Measurements from ENCODE around the gene BCL2L11. TPM values are rescaled to one million over a fixed set of nuclear protein-coding genes. Genes with fewer than 3 reads are reported as not detected.
A peak's percentile ranks its signal among the peaks of the same experiment; 100 is the strongest.

The BCL2L11 gene
- total and polyA plus RNA-seq, 2 donors: 9.7 to 47.6 TPM

DNA sequence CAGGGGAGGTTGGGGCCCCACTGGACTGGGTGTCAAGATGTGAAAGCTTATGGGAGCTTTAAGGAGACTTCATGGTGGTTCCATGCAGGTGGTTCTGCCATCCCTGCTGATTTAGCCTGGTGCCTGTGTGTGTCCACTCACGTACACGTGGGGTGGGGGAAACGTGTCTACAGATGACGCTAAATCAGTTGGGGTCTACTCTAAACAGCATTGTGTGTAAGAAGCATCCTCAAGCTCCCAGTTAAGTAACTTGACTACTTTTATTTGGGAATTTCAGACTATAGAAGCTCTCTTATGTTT, 47.1 kb downstream of the BCL2L11 start:
- no peak for DNase-seq (ENCODE audit: low read depth in 6 of 9, low spot score in 9 of 9)
- no peaks in the 10 kb centered on the region for H3K9me3 ChIP-seq (ENCODE audit: control insufficient read depth in 2 of 2, insufficient read depth in 1 of 2, low read length in 1 of 2)
- H3K27me3 ChIP-seq (ENCODE audit: control insufficient read depth in 2 of 2, insufficient read depth in 1 of 2, low read length in 1 of 2): peaks cover 0 to 7% of the 10 kb centered on the region in 2 donors
- H3K27ac ChIP-seq (ENCODE audit: low read depth in 1 of 2, low read length in 1 of 2): no peak overlapping the region
- peaks cover 10 to 14% of the 10 kb centered on the region in 2 donors for H3K4me1 ChIP-seq (ENCODE audit: control insufficient read depth in 2 of 2, insufficient read depth in 2 of 2, low read length in 2 of 2)
- no peak overlapping the region for H3K4me3 ChIP-seq (ENCODE audit: low read length in 2 of 2)
- peaks cover 25 to 43% of the 10 kb centered on the region in 2 donors for H3K36me3 ChIP-seq (ENCODE audit: control insufficient read depth in 2 of 2, insufficient read depth in 2 of 2, low read length in 1 of 2)
- 96% methylated on average over 4 of the region's 4 CpGs for WGBS

DNA sequence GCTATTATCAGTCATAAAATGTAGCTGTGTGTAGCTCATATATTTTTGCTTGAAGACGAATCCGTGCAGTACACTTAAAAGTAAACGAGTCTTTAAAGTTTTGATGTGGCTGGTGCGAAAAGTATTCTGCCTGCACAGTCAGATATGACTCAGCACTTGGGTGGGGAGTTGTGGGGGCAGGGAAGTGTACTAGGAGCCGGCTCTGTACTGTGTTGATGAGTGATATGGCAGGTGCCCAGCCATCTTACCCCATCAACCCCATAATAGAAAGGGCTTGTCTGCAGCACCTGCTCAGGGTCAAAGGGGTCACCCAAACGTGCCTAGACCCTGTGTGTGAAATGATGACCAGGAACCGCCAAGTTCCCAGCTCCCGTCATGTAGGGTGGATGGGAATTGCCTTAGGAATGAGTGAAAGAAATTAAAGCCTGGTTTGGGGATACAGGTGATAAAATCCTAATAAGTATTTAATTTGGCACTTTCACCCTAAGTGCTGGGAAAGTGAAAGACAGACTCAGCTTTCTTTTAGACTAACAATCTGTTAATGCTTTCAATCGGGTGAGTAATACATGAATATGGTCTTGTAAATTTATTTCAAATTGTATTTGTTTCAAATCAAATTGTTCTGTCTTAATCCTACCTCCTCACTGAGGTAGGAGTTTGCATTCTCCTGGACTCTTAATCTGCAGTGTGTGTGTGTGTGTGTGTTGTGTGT, 48.0 kb downstream of the BCL2L11 start:
- H3K9me3 ChIP-seq (ENCODE audit: control insufficient read depth in 2 of 2, insufficient read depth in 1 of 2, low read length in 1 of 2): no peaks in the 10 kb centered on the region
- 38% methylated on average over 9 of the region's 9 CpGs for WGBS
- peak in 8 of 9 donors; percentile 29 to 81 (median 51) for DNase-seq (ENCODE audit: low read depth in 6 of 9, low spot score in 9 of 9)

DNA sequence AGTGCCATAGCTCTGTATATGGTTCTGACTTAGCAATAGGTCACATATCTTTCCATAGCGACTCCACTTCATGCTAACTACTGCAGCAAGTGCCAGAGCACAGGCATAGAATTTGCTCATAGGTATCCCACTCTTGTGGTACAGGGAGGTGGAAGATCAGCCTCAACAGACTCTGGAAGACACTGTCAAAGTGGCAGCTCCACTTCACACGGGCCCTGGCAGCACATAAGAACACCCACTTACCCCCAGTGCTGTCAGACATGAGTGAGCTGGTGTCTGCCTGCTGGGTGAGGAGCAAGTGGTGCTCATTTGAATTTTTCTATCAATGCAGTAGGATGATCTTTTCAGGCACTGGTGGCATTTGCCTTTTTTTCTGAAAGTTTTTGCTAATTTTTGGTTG, 48.6 kb downstream of the BCL2L11 start:
- no peak for DNase-seq (ENCODE audit: low read depth in 6 of 9, low spot score in 9 of 9)
- 91% methylated on average over 2 of the region's 2 CpGs for WGBS
- H3K36me3 ChIP-seq (ENCODE audit: control insufficient read depth in 2 of 2, insufficient read depth in 2 of 2, low read length in 1 of 2): peaks cover 21 to 30% of the 10 kb centered on the region in 2 donors

More for the DNA sequence above, 48.0 kb downstream of the BCL2L11 start:
- peaks cover 5 to 11% of the 10 kb centered on the region in 2 donors for H3K4me1 ChIP-seq (ENCODE audit: control insufficient read depth in 2 of 2, insufficient read depth in 2 of 2, low read length in 2 of 2)
- peaks cover 0 to 10% of the 10 kb centered on the region in 2 donors for H3K27me3 ChIP-seq (ENCODE audit: control insufficient read depth in 2 of 2, insufficient read depth in 1 of 2, low read length in 1 of 2)
- H3K36me3 ChIP-seq (ENCODE audit: control insufficient read depth in 2 of 2, insufficient read depth in 2 of 2, low read length in 1 of 2): peaks cover 25 to 35% of the 10 kb centered on the region in 2 donors
- no peak overlapping the region for H3K27ac ChIP-seq (ENCODE audit: low read depth in 1 of 2, low read length in 1 of 2)
- no peak overlapping the region for H3K4me3 ChIP-seq (ENCODE audit: low read length in 2 of 2)

DNA sequence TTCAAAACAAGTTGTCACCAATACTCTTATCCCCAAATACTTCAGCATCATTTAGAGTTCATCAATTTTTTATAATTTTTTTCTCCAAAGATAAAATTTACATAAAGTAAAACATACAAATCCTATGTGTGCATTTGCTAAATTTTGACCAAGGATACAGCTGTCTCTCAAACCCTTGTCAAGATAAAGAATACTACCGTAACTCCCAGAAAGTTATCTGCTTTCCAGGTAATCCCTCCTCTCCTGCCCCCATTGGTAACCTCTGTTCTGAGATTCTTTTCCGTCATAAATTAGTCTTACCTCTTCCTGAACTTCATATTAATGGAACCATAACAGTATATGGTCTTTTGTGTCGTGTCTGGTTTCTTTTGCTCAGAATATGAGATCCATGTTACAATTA, 49.2 kb downstream of the BCL2L11 start:
- 97% methylated on average over 3 of the region's 3 CpGs for WGBS
- DNase-seq (ENCODE audit: low read depth in 6 of 9, low spot score in 9 of 9): no peak
- H3K4me3 ChIP-seq (ENCODE audit: low read length in 2 of 2): no peak overlapping the region

More for the DNA sequence above, 48.6 kb downstream of the BCL2L11 start:
- H3K27me3 ChIP-seq (ENCODE audit: control insufficient read depth in 2 of 2, insufficient read depth in 1 of 2, low read length in 1 of 2): peaks cover 0 to 12% of the 10 kb centered on the region in 2 donors
- H3K27ac ChIP-seq (ENCODE audit: low read depth in 1 of 2, low read length in 1 of 2): peak overlapping the region in 1 of 2 donors; percentile 27
- no peak overlapping the region for H3K4me3 ChIP-seq (ENCODE audit: low read length in 2 of 2)
- peaks cover 5 to 11% of the 10 kb centered on the region in 2 donors for H3K4me1 ChIP-seq (ENCODE audit: control insufficient read depth in 2 of 2, insufficient read depth in 2 of 2, low read length in 2 of 2)
- no peaks in the 10 kb centered on the region for H3K9me3 ChIP-seq (ENCODE audit: control insufficient read depth in 2 of 2, insufficient read depth in 1 of 2, low read length in 1 of 2)

DNA sequence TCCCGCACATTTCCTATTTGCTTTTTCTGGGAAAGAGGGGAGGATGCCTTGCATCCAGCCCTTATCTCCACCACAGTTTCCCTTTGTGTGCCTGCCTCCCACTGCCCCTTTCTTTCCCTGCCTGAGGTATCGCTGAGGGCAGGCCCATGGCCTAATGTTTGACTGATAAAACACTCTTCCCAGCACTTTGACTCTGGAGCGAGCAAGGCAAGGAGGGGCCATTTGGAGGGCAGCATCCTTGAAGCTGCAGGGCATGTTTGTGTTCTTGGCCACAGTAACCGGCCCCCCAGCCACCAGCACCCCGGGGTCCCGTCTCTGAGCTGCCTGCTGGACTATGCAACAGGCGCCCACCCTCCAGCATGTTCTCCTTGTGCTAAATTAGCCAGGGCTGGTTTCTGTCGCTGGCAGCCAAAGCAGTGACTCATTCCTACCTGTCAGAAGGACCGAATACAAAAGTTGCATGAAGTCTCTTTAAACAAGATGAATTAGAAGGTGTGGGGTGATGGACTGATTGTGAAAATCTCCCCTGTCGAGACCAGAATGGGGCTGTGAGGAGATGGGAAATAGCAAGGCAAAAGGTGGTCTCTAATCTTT, 50.7 kb downstream of the BCL2L11 start:
- WGBS: 93% methylated on average over 10 of the region's 10 CpGs
- H3K27me3 ChIP-seq (ENCODE audit: control insufficient read depth in 2 of 2, insufficient read depth in 1 of 2, low read length in 1 of 2): peaks cover 0 to 17% of the 10 kb centered on the region in 2 donors
- no peak overlapping the region for H3K27ac ChIP-seq (ENCODE audit: low read depth in 1 of 2, low read length in 1 of 2)
- peaks cover 5 to 11% of the 10 kb centered on the region in 2 donors for H3K4me1 ChIP-seq (ENCODE audit: control insufficient read depth in 2 of 2, insufficient read depth in 2 of 2, low read length in 2 of 2)
- no peaks in the 10 kb centered on the region for H3K9me3 ChIP-seq (ENCODE audit: control insufficient read depth in 2 of 2, insufficient read depth in 1 of 2, low read length in 1 of 2)
- H3K36me3 ChIP-seq (ENCODE audit: control insufficient read depth in 2 of 2, insufficient read depth in 2 of 2, low read length in 1 of 2): peaks cover 5 to 8% of the 10 kb centered on the region in 2 donors
- no peak for DNase-seq (ENCODE audit: low read depth in 6 of 9, low spot score in 9 of 9)
- H3K4me3 ChIP-seq (ENCODE audit: low read length in 2 of 2): no peak overlapping the region

More for the DNA sequence above, 49.2 kb downstream of the BCL2L11 start:
- no peak overlapping the region for H3K27ac ChIP-seq (ENCODE audit: low read depth in 1 of 2, low read length in 1 of 2)
- peaks cover 18 to 23% of the 10 kb centered on the region in 2 donors for H3K36me3 ChIP-seq (ENCODE audit: control insufficient read depth in 2 of 2, insufficient read depth in 2 of 2, low read length in 1 of 2)
- peaks cover 0 to 12% of the 10 kb centered on the region in 2 donors for H3K27me3 ChIP-seq (ENCODE audit: control insufficient read depth in 2 of 2, insufficient read depth in 1 of 2, low read length in 1 of 2)
- no peaks in the 10 kb centered on the region for H3K9me3 ChIP-seq (ENCODE audit: control insufficient read depth in 2 of 2, insufficient read depth in 1 of 2, low read length in 1 of 2)
- peaks cover 5 to 11% of the 10 kb centered on the region in 2 donors for H3K4me1 ChIP-seq (ENCODE audit: control insufficient read depth in 2 of 2, insufficient read depth in 2 of 2, low read length in 2 of 2)

DNA sequence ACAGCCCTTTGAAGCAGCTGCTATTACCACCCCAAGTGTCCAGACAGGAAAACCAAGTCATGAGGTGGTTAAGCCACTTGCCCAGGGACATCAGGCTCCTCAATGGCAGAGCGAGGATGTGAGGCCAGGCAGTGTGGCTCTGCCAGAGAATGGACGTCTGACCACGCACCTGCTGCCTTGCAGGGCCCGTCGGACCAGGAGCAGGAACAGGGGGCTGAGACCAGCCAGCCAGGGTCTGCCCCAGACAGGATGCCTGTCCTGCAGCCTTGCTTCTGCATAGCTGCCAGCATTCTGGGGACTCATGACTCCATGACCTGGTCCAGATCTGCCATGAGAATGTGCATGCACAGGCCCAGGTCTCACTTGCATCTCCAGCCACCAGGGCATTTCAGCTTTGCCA, 52.0 kb downstream of the BCL2L11 start:
- WGBS: 97% methylated on average over 5 of the region's 5 CpGs
- Histone ChIP-seq H3K27me3 (ENCODE audit: control insufficient read depth in 2 of 2, insufficient read depth in 1 of 2, low read length in 1 of 2) (peaks cover 0 to 19% of the 10 kb centered on the region in 2 donors), H3K9me3 (ENCODE audit: control insufficient read depth in 2 of 2, insufficient read depth in 1 of 2, low read length in 1 of 2) (no peaks in the 10 kb centered on the region), H3K4me1 (ENCODE audit: control insufficient read depth in 2 of 2, insufficient read depth in 2 of 2, low read length in 2 of 2) (peaks cover 2 to 8% of the 10 kb centered on the region in 2 donors), H3K4me3 (ENCODE audit: low read length in 2 of 2) (no peak overlapping the region), H3K36me3 (ENCODE audit: control insufficient read depth in 2 of 2, insufficient read depth in 2 of 2, low read length in 1 of 2) (peaks cover 0 to 2% of the 10 kb centered on the region in 2 donors), H3K27ac (ENCODE audit: low read depth in 1 of 2, low read length in 1 of 2) (no peak overlapping the region)
- no peak for DNase-seq (ENCODE audit: low read depth in 6 of 9, low spot score in 9 of 9)

DNA sequence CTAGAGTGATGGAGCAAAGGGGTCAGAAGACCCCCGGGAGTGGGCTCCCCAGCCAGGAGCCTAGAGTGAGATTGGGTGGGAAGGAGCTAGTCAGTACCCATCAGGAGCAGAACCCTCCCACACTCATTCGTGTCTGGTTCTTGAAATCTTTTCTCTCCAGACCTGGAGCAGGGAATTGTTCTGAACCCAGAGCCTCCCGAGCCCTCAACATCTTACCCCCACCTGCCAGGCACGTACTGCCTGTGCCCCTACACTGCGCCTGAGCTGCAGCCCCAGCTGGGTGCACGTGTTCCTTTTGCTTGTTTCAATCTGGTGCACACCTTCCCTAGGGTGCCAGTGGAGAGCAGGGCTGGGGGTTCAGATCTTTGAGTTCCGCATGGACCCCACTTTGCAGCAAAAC, 52.6 kb downstream of the BCL2L11 start:
- Histone ChIP-seq H3K9me3 (ENCODE audit: control insufficient read depth in 2 of 2, insufficient read depth in 1 of 2, low read length in 1 of 2) (no peaks in the 10 kb centered on the region), H3K27me3 (ENCODE audit: control insufficient read depth in 2 of 2, insufficient read depth in 1 of 2, low read length in 1 of 2) (peaks cover 0 to 21% of the 10 kb centered on the region in 2 donors), H3K27ac (ENCODE audit: low read depth in 1 of 2, low read length in 1 of 2) (no peak overlapping the region), H3K4me1 (ENCODE audit: control insufficient read depth in 2 of 2, insufficient read depth in 2 of 2, low read length in 2 of 2) (peaks cover 0 to 3% of the 10 kb centered on the region in 2 donors), H3K4me3 (ENCODE audit: low read length in 2 of 2) (no peak overlapping the region), H3K36me3 (ENCODE audit: control insufficient read depth in 2 of 2, insufficient read depth in 2 of 2, low read length in 1 of 2) (no peaks in the 10 kb centered on the region)
- no peak for DNase-seq (ENCODE audit: low read depth in 6 of 9, low spot score in 9 of 9)
- 97% methylated on average over 7 of the region's 7 CpGs for WGBS

DNA sequence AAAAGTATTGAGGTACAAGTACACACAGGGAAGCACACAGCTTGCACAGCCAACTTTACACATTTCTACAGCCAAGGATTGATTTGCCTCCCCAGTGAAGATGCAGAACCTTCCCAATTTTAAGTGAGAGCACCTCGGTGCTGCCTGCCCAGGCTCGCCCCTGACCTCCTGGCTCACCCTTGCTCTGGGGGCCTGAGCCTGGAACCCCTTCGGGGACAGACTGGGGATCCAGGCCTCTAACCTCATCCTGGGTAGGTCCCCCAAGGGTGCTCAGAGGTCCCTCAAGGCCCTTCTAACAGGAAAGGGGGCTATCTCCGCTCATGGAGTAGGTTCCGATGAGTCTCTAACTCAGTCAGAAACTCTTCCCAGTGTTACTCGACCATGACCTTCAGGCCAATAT, 53.1 kb downstream of the BCL2L11 start:
- 98% methylated on average over 6 of the region's 6 CpGs for WGBS
- no peak for DNase-seq (ENCODE audit: low read depth in 6 of 9, low spot score in 9 of 9)
- no peak overlapping the region for H3K27ac ChIP-seq (ENCODE audit: low read depth in 1 of 2, low read length in 1 of 2)
- peaks cover 0 to 21% of the 10 kb centered on the region in 2 donors for H3K27me3 ChIP-seq (ENCODE audit: control insufficient read depth in 2 of 2, insufficient read depth in 1 of 2, low read length in 1 of 2)
- H3K9me3 ChIP-seq (ENCODE audit: control insufficient read depth in 2 of 2, insufficient read depth in 1 of 2, low read length in 1 of 2): no peaks in the 10 kb centered on the region
- H3K36me3 ChIP-seq (ENCODE audit: control insufficient read depth in 2 of 2, insufficient read depth in 2 of 2, low read length in 1 of 2): no peaks in the 10 kb centered on the region
- H3K4me1 ChIP-seq (ENCODE audit: control insufficient read depth in 2 of 2, insufficient read depth in 2 of 2, low read length in 2 of 2): no peaks in the 10 kb centered on the region
- H3K4me3 ChIP-seq (ENCODE audit: low read length in 2 of 2): no peak overlapping the region

DNA sequence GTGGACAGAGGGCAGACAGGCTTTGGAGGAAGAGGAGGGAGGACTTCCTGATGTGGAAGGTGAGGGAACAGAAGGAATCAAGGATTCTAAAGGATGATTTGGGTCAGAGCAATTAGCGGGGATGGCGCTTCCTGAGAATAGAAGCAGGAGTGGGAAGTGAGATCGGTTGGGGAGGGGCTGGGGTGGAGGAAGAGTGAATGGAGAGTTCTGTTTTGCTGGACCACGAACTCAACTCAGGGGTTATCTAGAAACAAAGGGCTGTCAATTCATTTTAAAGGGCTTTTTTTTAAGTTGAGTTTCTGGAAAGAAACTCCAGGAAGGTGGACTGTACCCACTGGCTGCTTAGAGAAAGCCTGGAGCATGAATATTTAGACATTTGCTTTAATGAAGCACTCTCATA, 54.9 kb downstream of the BCL2L11 start:
- Histone ChIP-seq H3K9me3 (ENCODE audit: control insufficient read depth in 2 of 2, insufficient read depth in 1 of 2, low read length in 1 of 2) (no peaks in the 10 kb centered on the region), H3K27ac (ENCODE audit: low read depth in 1 of 2, low read length in 1 of 2) (no peak overlapping the region), H3K36me3 (ENCODE audit: control insufficient read depth in 2 of 2, insufficient read depth in 2 of 2, low read length in 1 of 2) (no peaks in the 10 kb centered on the region), H3K4me1 (ENCODE audit: control insufficient read depth in 2 of 2, insufficient read depth in 2 of 2, low read length in 2 of 2) (no peaks in the 10 kb centered on the region), H3K27me3 (ENCODE audit: control insufficient read depth in 2 of 2, insufficient read depth in 1 of 2, low read length in 1 of 2) (peaks cover 0 to 21% of the 10 kb centered on the region in 2 donors), H3K4me3 (ENCODE audit: low read length in 2 of 2) (no peak overlapping the region)
- no peak for DNase-seq (ENCODE audit: low read depth in 6 of 9, low spot score in 9 of 9)
- 95% methylated on average over 4 of the region's 4 CpGs for WGBS
